ENCODE results near the gene NANOS3.

NANOS3 gene

GRCh38 chr19:13876834-13877233 lies at the start of gene NANOS3:
TSS of gene NANOS3 (plus strand) at chr19:13877134. CDS start at chr19:13877249, 115 bp downstream.
- in situ Hi-C loops (cut with MboI; ENCODE audit: low sequenced_read_pairs) = loop anchor here (10.0 to 25.0 kb wide), 2 partner anchors 460 to 608 kb away; no protein-coding TSS in a partner anchor

GRCh38 chr19:13827656-13828055 lies 49.3 kb upstream of the NANOS3 start:
- in situ Hi-C loops (cut with MboI; ENCODE audit: low sequenced_read_pairs) = no loop called here

GRCh38 chr19:13830114-13830740 lies 46.7 kb upstream of the NANOS3 start:
- in situ Hi-C loops (cut with MboI; ENCODE audit: low sequenced_read_pairs) = no loop called here

- in situ Hi-C loops (cut with MboI; ENCODE audit: low sequenced_read_pairs) = no loop called here
These were observed 46.0 kb upstream of the NANOS3 start for GRCh38 chr19:13830741-13831536.

GRCh38 chr19:13831537-13832467 lies 45.1 kb upstream of the NANOS3 start:
- in situ Hi-C loops (cut with MboI; ENCODE audit: low sequenced_read_pairs) = no loop called here

GRCh38 chr19:13833330-13834243 lies 43.3 kb upstream of the NANOS3 start:
- in situ Hi-C loops (cut with MboI; ENCODE audit: low sequenced_read_pairs) = no loop called here

- in situ Hi-C loops (cut with MboI; ENCODE audit: low sequenced_read_pairs) = no loop called here
These were observed 42.5 kb upstream of the NANOS3 start for GRCh38 chr19:13834244-13835069.

GRCh38 chr19:13835791-13836723 lies 40.9 kb upstream of the NANOS3 start:
- in situ Hi-C loops (cut with MboI; ENCODE audit: low sequenced_read_pairs) = no loop called here

- in situ Hi-C loops (cut with MboI; ENCODE audit: low sequenced_read_pairs) = no loop called here
These were observed 38.4 kb upstream of the NANOS3 start for GRCh38 chr19:13838435-13839129.

GRCh38 chr19:13839130-13839937 lies 37.6 kb upstream of the NANOS3 start:
- in situ Hi-C loops (cut with MboI; ENCODE audit: low sequenced_read_pairs) = no loop called here

GRCh38 chr19:13839938-13840304 lies 37.0 kb upstream of the NANOS3 start:
- in situ Hi-C loops (cut with MboI; ENCODE audit: low sequenced_read_pairs) = no loop called here

- in situ Hi-C loops (cut with MboI; ENCODE audit: low sequenced_read_pairs) = no loop called here
These were observed 36.4 kb upstream of the NANOS3 start for GRCh38 chr19:13840305-13841085.

- in situ Hi-C loops (cut with MboI; ENCODE audit: low sequenced_read_pairs) = no loop called here
These were observed 35.6 kb upstream of the NANOS3 start for GRCh38 chr19:13841086-13841961.

GRCh38 chr19:13841962-13842290 lies 35.0 kb upstream of the NANOS3 start:
- in situ Hi-C loops (cut with MboI; ENCODE audit: low sequenced_read_pairs) = no loop called here
